Measurements from ENCODE around the gene EIF2D.

GRCh38 chr1:206595581-206596318 lies 16.5 kb downstream of the EIF2D start:
- TF ChIP-seq, protein P1, sequence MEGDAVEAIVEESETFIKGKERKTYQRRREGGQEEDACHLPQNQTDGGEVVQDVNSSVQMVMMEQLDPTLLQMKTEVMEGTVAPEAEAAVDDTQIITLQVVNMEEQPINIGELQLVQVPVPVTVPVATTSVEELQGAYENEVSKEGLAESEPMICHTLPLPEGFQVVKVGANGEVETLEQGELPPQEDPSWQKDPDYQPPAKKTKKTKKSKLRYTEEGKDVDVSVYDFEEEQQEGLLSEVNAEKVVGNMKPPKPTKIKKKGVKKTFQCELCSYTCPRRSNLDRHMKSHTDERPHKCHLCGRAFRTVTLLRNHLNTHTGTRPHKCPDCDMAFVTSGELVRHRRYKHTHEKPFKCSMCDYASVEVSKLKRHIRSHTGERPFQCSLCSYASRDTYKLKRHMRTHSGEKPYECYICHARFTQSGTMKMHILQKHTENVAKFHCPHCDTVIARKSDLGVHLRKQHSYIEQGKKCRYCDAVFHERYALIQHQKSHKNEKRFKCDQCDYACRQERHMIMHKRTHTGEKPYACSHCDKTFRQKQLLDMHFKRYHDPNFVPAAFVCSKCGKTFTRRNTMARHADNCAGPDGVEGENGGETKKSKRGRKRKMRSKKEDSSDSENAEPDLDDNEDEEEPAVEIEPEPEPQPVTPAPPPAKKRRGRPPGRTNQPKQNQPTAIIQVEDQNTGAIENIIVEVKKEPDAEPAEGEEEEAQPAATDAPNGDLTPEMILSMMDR (IDR thresholded peaks at IDR 0.05), result no peak
- no peak for TF ChIP-seq POLR2A (IDR thresholded peaks at IDR 0.05)
